ENCODE results near the gene GSX1. TPM values are rescaled to one million over a fixed set of nuclear protein-coding genes. Genes with fewer than 3 reads are reported as not detected.
A peak's percentile ranks its signal among the peaks of the same experiment; 100 is the strongest.

GSX1 gene
- total and polyA plus RNA-seq, 2 donors: 0.19 to 0.37 TPM

DNA sequence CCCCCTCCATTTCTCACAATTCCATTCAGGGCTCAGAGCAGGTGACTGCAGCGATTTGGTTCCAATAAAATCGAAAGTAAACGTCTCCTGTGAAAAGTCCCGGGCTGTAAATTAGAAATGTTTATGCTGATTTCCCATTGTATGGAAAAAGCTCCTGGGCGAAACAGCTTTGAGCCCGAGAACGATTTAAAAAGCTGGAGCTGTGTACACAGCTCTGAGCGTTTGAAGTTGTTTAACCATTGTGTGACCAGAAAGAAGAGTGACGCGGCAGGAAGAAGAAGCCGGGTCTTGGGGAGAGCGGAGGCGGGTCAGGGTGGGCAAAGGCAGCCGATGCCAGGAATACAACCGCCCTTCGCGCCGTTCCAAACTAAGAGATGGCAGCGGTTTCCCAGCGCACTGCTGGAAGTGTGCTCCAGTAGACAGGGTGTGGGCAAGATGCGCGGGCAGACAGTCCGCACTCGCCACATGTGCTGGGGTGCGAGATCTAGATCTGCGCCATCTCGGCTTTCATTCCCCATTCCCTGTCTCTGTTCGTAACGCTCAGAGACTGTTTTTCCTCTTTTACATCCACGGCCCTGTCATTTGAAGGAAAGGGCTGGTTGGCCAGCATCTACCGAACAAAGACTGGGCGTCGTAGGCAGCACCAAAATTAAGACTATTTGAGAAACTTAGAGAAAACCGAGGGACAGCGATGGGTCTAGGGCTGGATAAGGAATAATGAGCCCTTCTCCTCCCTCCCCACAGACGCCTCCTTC lies 960 bp upstream of the GSX1 start:
- Histone ChIP-seq H3K27ac (ENCODE audit: low read depth in 1 of 2, low read length in 1 of 2) (no peak overlapping the region), H3K27me3 (ENCODE audit: control insufficient read depth in 2 of 2, insufficient read depth in 1 of 2, low read length in 1 of 2) (peaks cover 78 to 97% of the 10 kb centered on the region in 2 donors), H3K36me3 (ENCODE audit: control insufficient read depth in 2 of 2, insufficient read depth in 2 of 2, low read length in 1 of 2) (no peaks in the 10 kb centered on the region), H3K4me3 (ENCODE audit: low read length in 2 of 2) (peak overlapping the region in 1 of 2 donors; percentile 39), H3K9me3 (ENCODE audit: control insufficient read depth in 2 of 2, insufficient read depth in 1 of 2, low read length in 1 of 2) (peaks cover 3 to 7% of the 10 kb centered on the region in 2 donors), H3K4me1 (ENCODE audit: control insufficient read depth in 2 of 2, insufficient read depth in 2 of 2, low read length in 2 of 2) (peaks cover 6 to 17% of the 10 kb centered on the region in 2 donors)
- WGBS: 9% methylated on average over 36 of the region's 36 CpGs
- no peak for DNase-seq (ENCODE audit: low read depth in 6 of 9, low spot score in 9 of 9)

- Histone ChIP-seq H3K27me3 (ENCODE audit: control insufficient read depth in 2 of 2, insufficient read depth in 1 of 2, low read length in 1 of 2) (peaks cover 82 to 99% of the 10 kb centered on the region in 2 donors), H3K27ac (ENCODE audit: low read depth in 1 of 2, low read length in 1 of 2) (no peak overlapping the region), H3K4me3 (ENCODE audit: low read length in 2 of 2) (no peak overlapping the region), H3K36me3 (ENCODE audit: control insufficient read depth in 2 of 2, insufficient read depth in 2 of 2, low read length in 1 of 2) (no peaks in the 10 kb centered on the region), H3K4me1 (ENCODE audit: control insufficient read depth in 2 of 2, insufficient read depth in 2 of 2, low read length in 2 of 2) (peaks cover 6 to 17% of the 10 kb centered on the region in 2 donors), H3K9me3 (ENCODE audit: control insufficient read depth in 2 of 2, insufficient read depth in 1 of 2, low read length in 1 of 2) (peaks cover 3 to 7% of the 10 kb centered on the region in 2 donors)
- 17% methylated on average over 22 of the region's 22 CpGs for WGBS
- DNase-seq (ENCODE audit: low read depth in 6 of 9, low spot score in 9 of 9): no peak
Observed at GRCh38 chr13:27791901-27792392, 336 bp upstream of the GSX1 start.

GRCh38 chr13:27793507-27794367 lies 1.5 kb downstream of the GSX1 start:
- no peak overlapping the region for H3K27ac ChIP-seq (ENCODE audit: low read depth in 1 of 2, low read length in 1 of 2)
- no peaks in the 10 kb centered on the region for H3K36me3 ChIP-seq (ENCODE audit: control insufficient read depth in 2 of 2, insufficient read depth in 2 of 2, low read length in 1 of 2)
- 12% methylated on average over 63 of the region's 63 CpGs for WGBS
- peaks cover 6 to 17% of the 10 kb centered on the region in 2 donors for H3K4me1 ChIP-seq (ENCODE audit: control insufficient read depth in 2 of 2, insufficient read depth in 2 of 2, low read length in 2 of 2)
- peaks cover 92 to 100% of the 10 kb centered on the region in 2 donors for H3K27me3 ChIP-seq (ENCODE audit: control insufficient read depth in 2 of 2, insufficient read depth in 1 of 2, low read length in 1 of 2)
- DNase-seq (ENCODE audit: low read depth in 6 of 9, low spot score in 9 of 9): no peak
- peaks cover 3 to 7% of the 10 kb centered on the region in 2 donors for H3K9me3 ChIP-seq (ENCODE audit: control insufficient read depth in 2 of 2, insufficient read depth in 1 of 2, low read length in 1 of 2)
- no peak overlapping the region for H3K4me3 ChIP-seq (ENCODE audit: low read length in 2 of 2)

- 10% methylated on average over 11 of the region's 11 CpGs for WGBS
- Histone ChIP-seq H3K27me3 (ENCODE audit: control insufficient read depth in 2 of 2, insufficient read depth in 1 of 2, low read length in 1 of 2) (peaks cover 91 to 98% of the 10 kb centered on the region in 2 donors), H3K9me3 (ENCODE audit: control insufficient read depth in 2 of 2, insufficient read depth in 1 of 2, low read length in 1 of 2) (peaks cover 3 to 7% of the 10 kb centered on the region in 2 donors), H3K36me3 (ENCODE audit: control insufficient read depth in 2 of 2, insufficient read depth in 2 of 2, low read length in 1 of 2) (no peaks in the 10 kb centered on the region), H3K27ac (ENCODE audit: low read depth in 1 of 2, low read length in 1 of 2) (no peak overlapping the region), H3K4me3 (ENCODE audit: low read length in 2 of 2) (no peak overlapping the region), H3K4me1 (ENCODE audit: control insufficient read depth in 2 of 2, insufficient read depth in 2 of 2, low read length in 2 of 2) (peaks cover 4 to 17% of the 10 kb centered on the region in 2 donors)
- DNase-seq (ENCODE audit: low read depth in 6 of 9, low spot score in 9 of 9): no peak
Observed at GRCh38 chr13:27794368-27794691, 2.0 kb downstream of the GSX1 start.

GRCh38 chr13:27794921-27795717 lies 2.8 kb downstream of the GSX1 start:
- peaks cover 3 to 7% of the 10 kb centered on the region in 2 donors for H3K9me3 ChIP-seq (ENCODE audit: control insufficient read depth in 2 of 2, insufficient read depth in 1 of 2, low read length in 1 of 2)
- H3K4me3 ChIP-seq (ENCODE audit: low read length in 2 of 2): no peak overlapping the region
- H3K36me3 ChIP-seq (ENCODE audit: control insufficient read depth in 2 of 2, insufficient read depth in 2 of 2, low read length in 1 of 2): no peaks in the 10 kb centered on the region
- H3K27ac ChIP-seq (ENCODE audit: low read depth in 1 of 2, low read length in 1 of 2): no peak overlapping the region
- no peak for DNase-seq (ENCODE audit: low read depth in 6 of 9, low spot score in 9 of 9)
- 9% methylated on average over 44 of the region's 44 CpGs for WGBS
- peaks cover 88 to 98% of the 10 kb centered on the region in 2 donors for H3K27me3 ChIP-seq (ENCODE audit: control insufficient read depth in 2 of 2, insufficient read depth in 1 of 2, low read length in 1 of 2)
- H3K4me1 ChIP-seq (ENCODE audit: control insufficient read depth in 2 of 2, insufficient read depth in 2 of 2, low read length in 2 of 2): peaks cover 4 to 17% of the 10 kb centered on the region in 2 donors

DNA sequence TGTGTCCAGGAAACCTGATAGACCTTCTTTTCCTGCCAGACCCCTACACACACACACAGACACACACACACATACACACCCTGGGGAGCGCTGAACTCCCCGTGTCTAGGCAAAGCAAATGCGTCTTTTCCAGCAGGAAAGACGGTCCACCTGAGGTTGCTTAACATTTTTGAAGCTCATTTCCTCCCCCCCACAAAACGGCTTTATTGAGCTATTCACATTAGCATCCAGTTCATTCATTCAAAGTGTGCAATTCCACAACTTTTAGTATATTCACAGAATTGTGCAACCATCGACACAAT lies 3.4 kb downstream of the GSX1 start:
- no peaks in the 10 kb centered on the region for H3K36me3 ChIP-seq (ENCODE audit: control insufficient read depth in 2 of 2, insufficient read depth in 2 of 2, low read length in 1 of 2)
- H3K27me3 ChIP-seq (ENCODE audit: control insufficient read depth in 2 of 2, insufficient read depth in 1 of 2, low read length in 1 of 2): peaks cover 86 to 94% of the 10 kb centered on the region in 2 donors
- H3K4me3 ChIP-seq (ENCODE audit: low read length in 2 of 2): no peak overlapping the region
- no peak overlapping the region for H3K27ac ChIP-seq (ENCODE audit: low read depth in 1 of 2, low read length in 1 of 2)
- peaks cover 4 to 16% of the 10 kb centered on the region in 2 donors for H3K4me1 ChIP-seq (ENCODE audit: control insufficient read depth in 2 of 2, insufficient read depth in 2 of 2, low read length in 2 of 2)
- no peak for DNase-seq (ENCODE audit: low read depth in 6 of 9, low spot score in 9 of 9)
- 4% methylated on average over 6 of the region's 6 CpGs for WGBS
- H3K9me3 ChIP-seq (ENCODE audit: control insufficient read depth in 2 of 2, insufficient read depth in 1 of 2, low read length in 1 of 2): peaks cover 3 to 7% of the 10 kb centered on the region in 2 donors

- peaks cover 0 to 5% of the 10 kb centered on the region in 2 donors for H3K4me1 ChIP-seq (ENCODE audit: control insufficient read depth in 2 of 2, insufficient read depth in 2 of 2, low read length in 2 of 2)
- 5% methylated on average over 24 of the region's 24 CpGs for WGBS
- no peaks in the 10 kb centered on the region for H3K36me3 ChIP-seq (ENCODE audit: control insufficient read depth in 2 of 2, insufficient read depth in 2 of 2, low read length in 1 of 2)
- no peak for DNase-seq (ENCODE audit: low read depth in 6 of 9, low spot score in 9 of 9)
- peaks cover 0 to 5% of the 10 kb centered on the region in 2 donors for H3K9me3 ChIP-seq (ENCODE audit: control insufficient read depth in 2 of 2, insufficient read depth in 1 of 2, low read length in 1 of 2)
- H3K27me3 ChIP-seq (ENCODE audit: control insufficient read depth in 2 of 2, insufficient read depth in 1 of 2, low read length in 1 of 2): peaks cover 76 to 92% of the 10 kb centered on the region in 2 donors
- no peak overlapping the region for H3K4me3 ChIP-seq (ENCODE audit: low read length in 2 of 2)
- no peak overlapping the region for H3K27ac ChIP-seq (ENCODE audit: low read depth in 1 of 2, low read length in 1 of 2)
Observed at GRCh38 chr13:27796544-27797227, 4.4 kb downstream of the GSX1 start.

- Histone ChIP-seq H3K9me3 (ENCODE audit: control insufficient read depth in 2 of 2, insufficient read depth in 1 of 2, low read length in 1 of 2) (no peaks in the 10 kb centered on the region), H3K27me3 (ENCODE audit: control insufficient read depth in 2 of 2, insufficient read depth in 1 of 2, low read length in 1 of 2) (peaks cover 71 to 87% of the 10 kb centered on the region in 2 donors), H3K36me3 (ENCODE audit: control insufficient read depth in 2 of 2, insufficient read depth in 2 of 2, low read length in 1 of 2) (no peaks in the 10 kb centered on the region), H3K4me1 (ENCODE audit: control insufficient read depth in 2 of 2, insufficient read depth in 2 of 2, low read length in 2 of 2) (no peaks in the 10 kb centered on the region), H3K27ac (ENCODE audit: low read depth in 1 of 2, low read length in 1 of 2) (no peak overlapping the region), H3K4me3 (ENCODE audit: low read length in 2 of 2) (no peak overlapping the region)
- WGBS: 7% methylated on average over 24 of the region's 24 CpGs
- no peak for DNase-seq (ENCODE audit: low read depth in 6 of 9, low spot score in 9 of 9)
Observed at GRCh38 chr13:27797228-27797624, 4.9 kb downstream of the GSX1 start.

Measured in thymus (tissue), 11 donors.